ENCODE measurements around the gene PHYHD1. TPM values are rescaled to one million over a fixed set of nuclear protein-coding genes. Genes with fewer than 3 reads are reported as not detected.
"Not testable (repeated sequence)": the region's sequence is repeated elsewhere in the genome, so short reads cannot be mapped to it uniquely, and the experiment has no call there.

Gene PHYHD1
- total RNA-seq, 1 donor from 2014 or later: 30.2 TPM

- DNase-seq (ENCODE audit: missing footprints); ATAC-seq; intact Hi-C loops (cut with DNase I): not testable (repeated sequence)
Measured at GRCh38 chr9:128944966-128945365, 24.2 kb downstream of the PHYHD1 start.

GRCh38 chr9:128945798-128946501 lies 25.2 kb downstream of the PHYHD1 start:
- ATAC-seq (no peak), DNase-seq (ENCODE audit: missing footprints) (no peak)
- intact Hi-C loops (cut with DNase I): no loop called here

GRCh38 chr9:128946571-128947276 lies 25.9 kb downstream of the PHYHD1 start:
- DNase-seq (ENCODE audit: missing footprints) (no peak), ATAC-seq (peak; percentile 35)
- intact Hi-C loops (cut with DNase I): no loop called here

DNA sequence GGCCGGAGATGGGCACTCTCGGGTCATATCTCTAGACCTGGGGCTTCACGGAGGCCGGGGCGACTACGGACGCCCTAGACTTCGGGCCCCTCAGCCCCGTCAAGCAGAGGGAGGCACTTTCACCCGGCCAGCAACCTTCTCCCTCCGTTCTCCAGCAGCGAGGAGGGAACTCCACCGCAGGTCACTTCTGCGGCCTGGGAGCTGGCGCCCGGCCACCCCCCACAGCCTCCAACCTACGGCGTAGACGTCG lies 26.4 kb downstream of the PHYHD1 start:
- intact Hi-C loops (cut with DNase I): no loop called here
- ATAC-seq: no peak
- DNase-seq (ENCODE audit: missing footprints): no peak

- peak; percentile 93 for ATAC-seq
- intact Hi-C loops (cut with DNase I): no loop called here
Measured at GRCh38 chr9:128947527-128948301, 26.9 kb downstream of the PHYHD1 start, which contains the start of the genes DOLK and NUP188. Gene DOLK, minus strand, starts transcription at chr9:128947603. Its CDS starts 300 bp downstream, at chr9:128947303. Gene NUP188, plus strand, starts transcription at chr9:128947699. Its CDS starts 21 bp downstream, at chr9:128947720.

DNA sequence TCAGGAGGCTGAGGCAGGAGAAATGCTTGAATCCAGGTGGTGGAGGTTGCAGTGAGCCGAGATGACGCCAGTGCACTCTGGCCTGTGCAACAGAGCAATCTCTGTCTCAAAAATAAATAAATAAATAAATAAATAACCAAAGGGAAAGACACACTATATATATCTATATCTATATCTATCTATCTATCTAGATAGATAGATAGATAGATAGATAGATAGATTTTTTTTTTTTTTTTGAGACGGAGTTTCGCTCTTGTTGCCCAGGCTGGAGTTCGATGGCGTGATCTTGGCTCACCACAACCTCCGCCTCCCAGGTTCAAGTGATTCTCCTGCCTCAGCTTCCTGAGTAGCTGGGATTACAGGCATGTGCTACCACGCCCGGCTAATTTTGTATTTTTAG lies 40.6 kb downstream of the PHYHD1 start:
- DNase-seq (ENCODE audit: missing footprints); intact Hi-C loops (cut with DNase I); ATAC-seq: not testable (repeated sequence)

More at GRCh38 chr9:128947527-128948301, 26.9 kb downstream of the PHYHD1 start, which contains the start of the genes DOLK and NUP188:
- DNase-seq (ENCODE audit: missing footprints): peak; percentile 99

GRCh38 chr9:128969491-128969890 lies 48.7 kb downstream of the PHYHD1 start:
- intact Hi-C loops (cut with DNase I): no loop called here
- no peak for ATAC-seq
- DNase-seq (ENCODE audit: missing footprints): no peak

DNA sequence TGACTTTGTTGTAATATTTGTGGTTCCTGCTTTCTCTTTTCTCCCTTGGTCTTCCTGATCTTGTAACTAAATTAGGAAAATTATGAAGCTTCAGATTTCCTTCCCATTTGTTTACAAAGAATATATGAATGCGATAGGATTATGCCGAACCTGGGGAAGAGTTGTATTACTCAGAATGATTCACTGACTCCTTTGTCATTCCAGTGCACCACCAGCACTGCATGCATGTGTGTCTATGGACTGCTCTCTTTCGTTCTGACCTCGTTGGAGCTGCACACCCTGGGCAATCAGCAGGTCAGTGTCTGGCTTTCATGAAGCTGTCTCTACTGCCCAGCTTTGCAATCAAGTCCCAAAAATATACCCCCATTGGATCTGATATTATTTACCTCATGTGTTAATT lies 52.2 kb downstream of the PHYHD1 start:
- intact Hi-C loops (cut with DNase I): loop anchor here (10.0 kb wide), 1 partner anchor 368 kb away; no protein-coding TSS in a partner anchor

DNA sequence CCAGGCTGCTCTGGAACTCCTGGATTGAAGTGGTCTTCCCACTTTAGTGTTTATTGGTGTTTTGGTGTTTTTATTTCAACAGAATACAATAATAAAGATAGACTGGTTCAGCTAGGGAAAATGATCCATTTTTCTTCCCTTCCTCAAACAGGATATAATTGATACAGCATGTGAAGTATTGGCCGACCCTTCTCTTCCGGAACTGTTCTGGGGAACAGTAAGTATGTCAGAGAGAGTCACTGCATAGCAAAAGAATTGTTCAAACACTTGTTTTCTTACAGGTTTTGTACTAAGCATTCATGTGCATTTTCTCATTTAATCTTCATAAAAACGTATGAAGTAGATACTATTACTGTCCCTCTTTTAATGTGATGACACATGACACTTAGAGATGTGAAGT lies 58.3 kb downstream of the PHYHD1 start:
- DNase-seq (ENCODE audit: missing footprints): no peak

More for the DNA sequence above, 52.2 kb downstream of the PHYHD1 start:
- ATAC-seq (no peak), DNase-seq (ENCODE audit: missing footprints) (no peak)

DNA sequence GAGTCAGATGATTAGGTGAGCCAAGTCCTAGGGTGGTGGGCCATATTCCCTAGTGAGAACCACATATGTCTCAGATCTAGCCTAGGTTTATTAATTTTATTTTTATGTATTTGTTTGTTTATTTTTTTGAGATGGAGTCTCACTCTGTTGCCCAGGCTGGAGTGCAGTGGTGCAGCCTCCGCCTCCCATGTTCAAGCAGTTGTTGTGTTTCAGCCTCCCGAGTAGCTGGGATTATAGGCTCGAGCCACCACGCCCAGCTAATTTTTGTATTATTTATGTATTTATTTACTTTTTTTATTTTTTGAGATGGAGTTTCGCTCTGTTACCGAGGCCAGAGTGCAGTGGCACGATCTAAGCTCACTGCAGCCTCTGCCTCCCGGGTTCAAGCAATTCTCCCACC lies 62.8 kb downstream of the PHYHD1 start:
- no peak for DNase-seq (ENCODE audit: missing footprints)
- ATAC-seq: no peak
- intact Hi-C loops (cut with DNase I): no loop called here

More for the DNA sequence above, 58.3 kb downstream of the PHYHD1 start:
- intact Hi-C loops (cut with DNase I): loop anchor here (10.0 kb wide), 1 partner anchor 374 kb away; no protein-coding TSS in a partner anchor
- ATAC-seq: no peak

DNA sequence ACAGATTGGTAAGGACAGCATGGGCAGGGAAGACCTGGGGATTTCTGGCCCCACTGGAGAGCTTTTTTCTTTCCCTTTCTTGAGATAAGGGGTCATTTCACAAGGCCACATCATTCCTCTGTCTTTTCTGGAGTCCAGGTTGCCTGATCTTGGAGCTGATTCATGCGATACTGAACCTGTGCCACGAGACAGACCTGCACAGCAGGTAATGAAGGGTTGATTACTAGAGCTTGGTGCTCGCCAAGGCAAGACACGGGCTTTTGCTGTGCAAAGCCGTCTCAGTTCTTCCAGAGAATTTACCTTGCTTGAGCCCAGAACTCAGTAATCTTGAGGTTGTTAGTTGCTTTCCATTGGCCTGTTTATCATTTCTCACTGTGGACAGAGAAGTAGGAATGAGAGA lies 65.9 kb downstream of the PHYHD1 start:
- DNase-seq (ENCODE audit: missing footprints) (no peak), ATAC-seq (no peak)
- intact Hi-C loops (cut with DNase I): no loop called here

DNA sequence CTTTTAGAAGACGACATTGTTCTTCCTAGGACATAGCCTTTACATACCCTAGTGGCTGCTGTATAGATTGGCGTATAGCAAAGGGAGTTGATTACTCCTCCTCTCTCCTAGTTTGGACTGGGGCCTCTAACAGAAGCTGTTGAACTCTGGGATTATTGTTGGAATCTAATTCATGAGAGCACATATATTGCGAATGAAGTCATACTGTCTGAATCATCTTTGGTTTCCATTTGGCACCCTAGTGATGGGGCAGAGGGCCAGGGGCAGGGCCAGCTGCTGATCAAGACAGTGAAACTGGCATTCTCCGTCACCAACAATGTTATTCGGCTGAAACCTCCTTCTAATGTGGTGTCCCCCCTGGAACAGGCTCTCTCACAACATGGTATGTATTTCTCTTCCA lies 67.0 kb downstream of the PHYHD1 start:
- DNase-seq (ENCODE audit: missing footprints): no peak
- intact Hi-C loops (cut with DNase I): no loop called here
- no peak for ATAC-seq

Other genes starting within 250 kb of the PHYHD1 start
- gene SET, start 231.8 kb upstream of the PHYHD1 start, total RNA-seq: 175 TPM
- 8.5 TPM for gene PKN3, start 218.5 kb upstream of the PHYHD1 start, total RNA-seq
- gene ZDHHC12, start 196.9 kb upstream of the PHYHD1 start, total RNA-seq: 6.4 TPM
- gene ZER1, start 149.1 kb upstream of the PHYHD1 start, total RNA-seq: 51.5 TPM
- 16.6 TPM for gene TBC1D13, start 133.7 kb upstream of the PHYHD1 start, total RNA-seq
- gene ENDOG, start 102.5 kb upstream of the PHYHD1 start, total RNA-seq: 84.4 TPM
- gene SPOUT1, start 91.2 kb upstream of the PHYHD1 start, total RNA-seq: 17.4 TPM
- gene KYAT1, start 39.0 kb upstream of the PHYHD1 start, total RNA-seq: 11.9 TPM
- 23.9 TPM for gene LRRC8A, start 38.8 kb upstream of the PHYHD1 start, total RNA-seq
- 7.5 TPM for gene DOLK, start 26.6 kb downstream of the PHYHD1 start, total RNA-seq
- gene NUP188, start 26.7 kb downstream of the PHYHD1 start, total RNA-seq: 16.0 TPM
- gene SH3GLB2, start 107.3 kb downstream of the PHYHD1 start, total RNA-seq: 32.4 TPM
- gene MIGA2, start 115.6 kb downstream of the PHYHD1 start, total RNA-seq: 38.2 TPM
- gene DOLPP1, start 160.1 kb downstream of the PHYHD1 start, total RNA-seq: 6.8 TPM
- gene CRAT, start 189.8 kb downstream of the PHYHD1 start, total RNA-seq: 85.5 TPM
- gene PTPA, start 190.4 kb downstream of the PHYHD1 start, total RNA-seq: 194 TPM